GM10266 (cell line): Measurements from ENCODE around the gene WDR26.

Source experiments
- DNase-seq: peaks from one replicate; pipeline ENCODE4 v3.0.0; 2012; ENCODE audit errors: extremely low spot score
- CTCF ChIP-seq: IDR thresholded peaks from 2 replicates; pipeline ENCODE4 v1.5.1; 2012; ENCODE audit warnings: mild to moderate bottlenecking, low read depth; ENCODE audit not compliant: control insufficient read depth, insufficient read depth; ENCODE audit errors: missing control alignments

The WDR26 gene

GRCh38 chr1:224458996-224459395, 24.4 kb upstream of the WDR26 start:
- DNase-seq, result no peak
- TF ChIP-seq CTCF, result no peak

GRCh38 chr1:224458296-224458695, 23.7 kb upstream of the WDR26 start:
- no peak for TF ChIP-seq CTCF
- no peak for DNase-seq

GRCh38 chr1:224457782-224458144, 23.2 kb upstream of the WDR26 start:
- no peak for DNase-seq
- no peak for TF ChIP-seq CTCF

- TF ChIP-seq CTCF, result no peak
- DNase-seq, result no peak
Measured at GRCh38 chr1:224456637-224456953, 22.0 kb upstream of the WDR26 start.

GRCh38 chr1:224454402-224455055, 19.9 kb upstream of the WDR26 start:
- DNase-seq, result no peak
- no peak for TF ChIP-seq CTCF

GRCh38 chr1:224450561-224451350, 16.2 kb upstream of the WDR26 start:
- no peak for DNase-seq
- no peak for TF ChIP-seq CTCF

- TF ChIP-seq CTCF, result no peak
Measured at GRCh38 chr1:224450159-224450558, 15.6 kb upstream of the WDR26 start.

More at GRCh38 chr1:224450159-224450558, 15.6 kb upstream of the WDR26 start:
- no peak for DNase-seq
